Activated CD8-positive, alpha-beta T cell treated with anti-CD3 and anti-CD28 coated beads for 36 hours (primary cell): ENCODE data around the gene CAPN5. TPM values are rescaled to one million over a fixed set of nuclear protein-coding genes. Genes with fewer than 3 reads are reported as not detected.

Experiments
- ATAC-seq: fragments of 200-7000 bp; cut with Tn5 transposase; one replicate; pipeline ENCODE4 v1.10.0; 2021; ENCODE audit warnings: mild to moderate bottlenecking, moderate library complexity
- CTCF ChIA-PET: fragments of 350-600 bp; sonication (Branson Sonifier 250); formaldehyde crosslinking; loops from one replicate; lab custom pipeline; 2021; ENCODE audit warnings: antibody characterized with exemption; lab: Charles Lee
- POLR2A ChIA-PET: fragments of 350-600 bp; sonication (Branson Sonifier 250); formaldehyde crosslinking; loops from one replicate; lab custom pipeline; 2021; ENCODE audit warnings: antibody characterized with exemption; lab: Charles Lee
- DNase-seq: peaks from one replicate; pipeline ENCODE4 v3.0.0-alpha.2; 2020
- H3K27ac Mint-ChIP-seq: one replicate; pipeline ENCODE4 v1.8.0; 2021; ENCODE audit warnings: mild to moderate bottlenecking, mixed read lengths
- H3K27me3 Mint-ChIP-seq: one replicate; pipeline ENCODE4 v1.8.0; 2021; ENCODE audit warnings: mixed read lengths
- H3K36me3 Mint-ChIP-seq: one replicate; pipeline ENCODE4 v1.8.0; 2021; ENCODE audit warnings: low read depth, mixed read lengths
- H3K4me1 Mint-ChIP-seq: one replicate; pipeline ENCODE4 v1.8.0; 2021; ENCODE audit warnings: low read depth, mixed read lengths
- H3K4me3 Mint-ChIP-seq: one replicate; pipeline ENCODE4 v1.8.0; 2021; ENCODE audit warnings: mild to moderate bottlenecking, moderate library complexity, mixed read lengths
- H3K9me3 Mint-ChIP-seq: one replicate; pipeline ENCODE4 v1.8.0; 2021; ENCODE audit warnings: mixed read lengths
- intact Hi-C: fragments of 100-400 bp; cut with micrococcal nuclease; formaldehyde crosslinking; loops from one replicate; pipeline ENCODE4 v1.10.0; 2022
- total RNA-seq, 2 experiments: library from RNA; stranded (reverse); gene quantifications; one replicate each; pipeline ENCODE4 v1.2.3, GENCODE V29; 2021
- TF ChIP-seq, protein P1 (sequence below): fragments of 200-600 bp; IDR thresholded peaks from one replicate; pipeline ENCODE4 v1.8.0; 2022; ENCODE audit warnings: antibody characterized with exemption, mild to moderate bottlenecking

CAPN5 gene
- total RNA-seq, 2 experiments from 2014 or later, result 1.6 to 2.2 TPM

DNA sequence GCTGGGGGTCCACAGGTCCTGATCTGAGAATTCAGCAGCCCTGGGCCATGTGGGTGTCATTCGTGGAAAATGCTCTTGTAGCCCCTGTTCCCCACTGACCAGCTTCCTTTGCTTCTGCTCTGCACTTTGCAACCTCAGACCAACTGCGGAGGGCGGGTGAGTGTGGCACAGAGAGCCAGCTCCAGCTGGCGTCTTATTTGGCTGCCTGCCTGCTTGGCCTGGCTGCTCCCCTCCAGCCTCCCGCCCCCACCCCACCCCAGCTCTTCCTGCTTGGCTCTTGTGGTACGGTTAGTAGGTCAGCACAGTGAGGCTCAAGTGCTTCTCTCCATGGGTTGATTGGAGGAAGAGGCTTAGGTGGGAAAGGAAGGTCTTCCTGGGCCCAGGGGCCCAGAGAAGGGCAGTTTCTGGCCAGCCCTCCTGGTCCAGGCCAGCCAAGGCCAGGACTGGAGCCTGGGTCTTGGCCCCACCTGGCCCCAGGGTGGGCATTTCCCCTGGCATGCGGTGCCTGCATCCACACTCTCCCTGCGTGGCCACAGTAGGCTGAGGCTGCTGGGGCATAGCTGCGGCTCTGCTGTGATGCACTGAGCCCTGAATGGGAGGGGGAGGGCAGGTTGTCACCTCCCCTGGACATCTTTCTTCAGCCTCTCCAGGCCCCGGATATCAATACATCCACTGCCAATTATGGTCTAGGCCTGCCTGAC, 87.8 kb downstream of the CAPN5 start:
- CTCF ChIA-PET, result interaction anchor here (1.0 kb wide), 1 partner anchor 27 kb away, joined by 4 read pairs; no protein-coding TSS in a partner anchor
- no peak for ATAC-seq
- POLR2A ChIA-PET, result no interaction called here
- H3K4me1 Mint-ChIP-seq, result peaks cover 31% of the 10 kb centered on the region
- TF ChIP-seq, protein P1, sequence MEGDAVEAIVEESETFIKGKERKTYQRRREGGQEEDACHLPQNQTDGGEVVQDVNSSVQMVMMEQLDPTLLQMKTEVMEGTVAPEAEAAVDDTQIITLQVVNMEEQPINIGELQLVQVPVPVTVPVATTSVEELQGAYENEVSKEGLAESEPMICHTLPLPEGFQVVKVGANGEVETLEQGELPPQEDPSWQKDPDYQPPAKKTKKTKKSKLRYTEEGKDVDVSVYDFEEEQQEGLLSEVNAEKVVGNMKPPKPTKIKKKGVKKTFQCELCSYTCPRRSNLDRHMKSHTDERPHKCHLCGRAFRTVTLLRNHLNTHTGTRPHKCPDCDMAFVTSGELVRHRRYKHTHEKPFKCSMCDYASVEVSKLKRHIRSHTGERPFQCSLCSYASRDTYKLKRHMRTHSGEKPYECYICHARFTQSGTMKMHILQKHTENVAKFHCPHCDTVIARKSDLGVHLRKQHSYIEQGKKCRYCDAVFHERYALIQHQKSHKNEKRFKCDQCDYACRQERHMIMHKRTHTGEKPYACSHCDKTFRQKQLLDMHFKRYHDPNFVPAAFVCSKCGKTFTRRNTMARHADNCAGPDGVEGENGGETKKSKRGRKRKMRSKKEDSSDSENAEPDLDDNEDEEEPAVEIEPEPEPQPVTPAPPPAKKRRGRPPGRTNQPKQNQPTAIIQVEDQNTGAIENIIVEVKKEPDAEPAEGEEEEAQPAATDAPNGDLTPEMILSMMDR, result no peak
- H3K4me3 Mint-ChIP-seq, result no peak overlapping the region
- intact Hi-C loops, result no loop called here
- no peak overlapping the region for H3K27ac Mint-ChIP-seq
- no peaks in the 10 kb centered on the region for H3K9me3 Mint-ChIP-seq
- no peaks in the 10 kb centered on the region for H3K36me3 Mint-ChIP-seq
- H3K27me3 Mint-ChIP-seq, result no peaks in the 10 kb centered on the region
- DNase-seq, result no peak

DNA sequence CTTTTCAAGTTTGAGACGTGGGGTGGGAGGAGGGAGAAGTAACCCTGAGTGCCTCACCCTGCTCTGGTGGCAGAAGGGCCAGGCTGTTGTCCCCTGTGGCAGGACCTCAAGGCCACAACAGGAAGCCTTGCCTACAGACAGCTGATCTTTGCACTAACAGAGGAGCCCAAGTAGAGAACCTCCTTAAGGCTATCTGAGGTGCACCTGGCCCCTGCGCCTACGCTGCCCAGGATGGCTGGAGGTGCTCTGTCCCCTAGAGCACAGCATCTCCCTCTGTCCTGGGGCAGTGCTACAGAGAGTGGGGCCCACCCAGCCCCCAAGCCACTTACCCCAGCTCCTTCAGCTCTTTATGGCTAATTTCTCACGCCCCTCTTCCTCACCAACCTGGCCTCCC, 88.3 kb downstream of the CAPN5 start:
- DNase-seq, result no peak
- intact Hi-C loops, result no loop called here
- no peaks in the 10 kb centered on the region for H3K9me3 Mint-ChIP-seq
- H3K27me3 Mint-ChIP-seq, result no peaks in the 10 kb centered on the region
- H3K4me3 Mint-ChIP-seq, result no peak overlapping the region
- no peaks in the 10 kb centered on the region for H3K36me3 Mint-ChIP-seq
- peaks cover 31% of the 10 kb centered on the region for H3K4me1 Mint-ChIP-seq
- TF ChIP-seq, protein P1, result no peak
- no peak for ATAC-seq
- H3K27ac Mint-ChIP-seq, result no peak overlapping the region
- CTCF ChIA-PET, result interaction anchor here (1.6 to 1.8 kb wide), 2 partner anchors 28 to 32 kb away, joined by 6 to 9 read pairs; no protein-coding TSS in a partner anchor
- POLR2A ChIA-PET, result no interaction called here

DNA sequence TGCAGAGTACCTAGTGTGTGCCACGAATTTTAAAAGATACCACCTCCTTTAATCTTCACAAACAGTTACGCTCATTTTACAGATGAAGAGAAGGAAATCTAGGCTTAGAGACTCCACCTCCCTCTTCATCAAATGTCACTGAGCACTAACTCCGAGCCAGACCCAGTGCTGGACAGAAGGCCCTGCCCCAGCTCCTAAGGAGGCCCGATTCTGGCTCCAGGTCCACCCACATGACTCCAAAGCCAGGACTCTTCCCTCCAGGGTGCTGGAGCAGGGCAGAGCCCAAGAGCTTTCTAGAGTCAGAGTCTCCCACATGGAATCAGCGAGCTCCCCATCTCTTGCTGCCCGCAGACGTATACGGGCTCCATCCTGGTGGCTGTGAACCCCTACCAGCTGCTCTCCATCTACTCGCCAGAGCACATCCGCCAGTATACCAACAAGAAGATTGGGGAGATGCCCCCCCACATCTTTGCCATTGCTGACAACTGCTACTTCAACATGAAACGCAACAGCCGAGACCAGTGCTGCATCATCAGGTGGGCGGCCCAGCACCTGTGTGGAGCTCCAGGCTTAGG, 88.9 kb downstream of the CAPN5 start:
- intact Hi-C loops, result no loop called here
- no peak for DNase-seq
- ChIA-PET POLR2A (no interaction called here), CTCF (interaction anchor here (1.6 to 1.8 kb wide), 2 partner anchors 28 to 32 kb away, joined by 6 to 9 read pairs; no protein-coding TSS in a partner anchor)
- peaks cover 31% of the 10 kb centered on the region for H3K4me1 Mint-ChIP-seq
- H3K36me3 Mint-ChIP-seq, result no peaks in the 10 kb centered on the region
- no peaks in the 10 kb centered on the region for H3K27me3 Mint-ChIP-seq
- TF ChIP-seq, protein P1, result no peak
- no peaks in the 10 kb centered on the region for H3K9me3 Mint-ChIP-seq
- no peak overlapping the region for H3K27ac Mint-ChIP-seq
- no peak overlapping the region for H3K4me3 Mint-ChIP-seq
- no peak for ATAC-seq

DNA sequence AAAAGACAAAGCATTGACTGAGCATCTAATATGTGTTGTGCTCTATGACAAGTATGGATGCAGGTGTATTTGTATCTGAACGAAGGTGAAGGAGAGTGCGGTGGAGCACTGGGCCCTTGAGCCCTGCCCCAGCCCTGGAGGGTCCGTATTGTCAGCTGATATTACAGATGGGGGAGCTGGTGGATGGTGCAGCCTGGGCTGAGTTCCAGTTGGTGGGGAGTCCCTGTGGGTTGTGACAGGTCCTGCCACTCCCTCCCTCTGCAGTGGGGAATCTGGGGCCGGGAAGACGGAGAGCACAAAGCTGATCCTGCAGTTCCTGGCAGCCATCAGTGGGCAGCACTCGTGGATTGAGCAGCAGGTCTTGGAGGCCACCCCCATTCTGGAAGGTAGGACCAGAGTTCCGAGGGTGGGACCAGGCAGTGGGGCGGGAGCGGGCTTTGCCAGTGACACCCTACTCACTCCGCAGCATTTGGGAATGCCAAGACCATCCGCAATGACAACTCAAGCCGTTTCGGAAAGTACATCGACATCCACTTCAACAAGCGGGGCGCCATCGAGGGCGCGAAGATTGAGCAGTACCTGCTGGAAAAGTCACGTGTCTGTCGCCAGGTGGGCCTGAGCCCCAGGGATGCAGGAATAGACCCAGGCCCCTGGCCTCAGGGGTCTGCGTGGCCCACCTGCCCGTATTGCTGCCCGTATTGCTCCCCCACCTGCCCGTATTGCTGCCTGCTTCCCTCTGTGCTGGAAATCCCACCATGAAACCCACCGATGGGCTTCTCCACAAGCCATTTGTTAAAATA, 89.8 kb downstream of the CAPN5 start:
- CTCF ChIA-PET, result interaction anchor here (1.6 to 1.8 kb wide), 2 partner anchors 29 to 31 kb away, joined by 6 to 9 read pairs; no protein-coding TSS in a partner anchor
- Mint-ChIP-seq H3K4me3 (no peak overlapping the region), H3K36me3 (no peaks in the 10 kb centered on the region), H3K27ac (no peak overlapping the region), H3K4me1 (peaks cover 26% of the 10 kb centered on the region), H3K27me3 (no peaks in the 10 kb centered on the region), H3K9me3 (no peaks in the 10 kb centered on the region)
- DNase-seq, result no peak
- intact Hi-C loops, result no loop called here
- ATAC-seq, result no peak
- TF ChIP-seq, protein P1, result no peak
- POLR2A ChIA-PET, result no interaction called here
